Neural crest cell (in vitro differentiated cells): ENCODE data around the gene SH2D4B. TPM values are rescaled to one million over a fixed set of nuclear protein-coding genes. Genes with fewer than 3 reads are reported as not detected.

Experiments used
- DNase-seq: peaks from one replicate; pipeline ENCODE4 v3.0.0; 2021; ENCODE audit warnings: low read depth, mixed read lengths, low spot score
- H3K27ac Mint-ChIP-seq: one replicate; pipeline ENCODE4 v1.8.0; 2021; ENCODE audit warnings: mild to moderate bottlenecking, mixed read lengths; ENCODE audit not compliant: unreplicated experiment
- H3K27me3 Mint-ChIP-seq: 2 replicates; pipeline ENCODE4 v1.8.0; 2021; ENCODE audit warnings: low read depth, mild to moderate bottlenecking, mixed read lengths
- H3K36me3 Mint-ChIP-seq: 2 replicates; pipeline ENCODE4 v1.8.0; 2021; ENCODE audit warnings: low read depth, mild to moderate bottlenecking, mixed read lengths
- H3K4me1 Mint-ChIP-seq: 2 replicates; pipeline ENCODE4 v1.8.0; 2021; ENCODE audit warnings: mixed read lengths
- H3K4me3 Mint-ChIP-seq: one replicate; pipeline ENCODE4 v1.8.0; 2021; ENCODE audit warnings: mild to moderate bottlenecking, mixed read lengths
- H3K9me3 Mint-ChIP-seq: 2 replicates; pipeline ENCODE4 v1.8.0; 2021; ENCODE audit warnings: mixed read lengths
- CTCF ChIP-seq: fragments of 200-600 bp; sonication (generic); conservative IDR thresholded peaks from 2 replicates; pipeline ENCODE4 v1.5.0; 2021; ENCODE audit warnings: antibody characterized with exemption, mild to moderate bottlenecking
- total RNA-seq: library from RNA; stranded (reverse); gene quantifications from 2 replicates; pipeline ENCODE4 v1.2.1, GENCODE V29; 2021

Gene SH2D4B
- total RNA-seq, 1 donor from 2014 or later, result 0.09 TPM

GRCh38 chr10:80612261-80612660, 74.6 kb downstream of the SH2D4B start:
- Mint-ChIP-seq H3K4me3 (no peak overlapping the region), H3K4me1 (peaks cover 4% of the 10 kb centered on the region), H3K27me3 (peaks cover 2% of the 10 kb centered on the region), H3K36me3 (peaks cover 3% of the 10 kb centered on the region), H3K9me3 (no peaks in the 10 kb centered on the region), H3K27ac (no peak overlapping the region)
- TF ChIP-seq CTCF, result no peak
- no peak for DNase-seq

DNA sequence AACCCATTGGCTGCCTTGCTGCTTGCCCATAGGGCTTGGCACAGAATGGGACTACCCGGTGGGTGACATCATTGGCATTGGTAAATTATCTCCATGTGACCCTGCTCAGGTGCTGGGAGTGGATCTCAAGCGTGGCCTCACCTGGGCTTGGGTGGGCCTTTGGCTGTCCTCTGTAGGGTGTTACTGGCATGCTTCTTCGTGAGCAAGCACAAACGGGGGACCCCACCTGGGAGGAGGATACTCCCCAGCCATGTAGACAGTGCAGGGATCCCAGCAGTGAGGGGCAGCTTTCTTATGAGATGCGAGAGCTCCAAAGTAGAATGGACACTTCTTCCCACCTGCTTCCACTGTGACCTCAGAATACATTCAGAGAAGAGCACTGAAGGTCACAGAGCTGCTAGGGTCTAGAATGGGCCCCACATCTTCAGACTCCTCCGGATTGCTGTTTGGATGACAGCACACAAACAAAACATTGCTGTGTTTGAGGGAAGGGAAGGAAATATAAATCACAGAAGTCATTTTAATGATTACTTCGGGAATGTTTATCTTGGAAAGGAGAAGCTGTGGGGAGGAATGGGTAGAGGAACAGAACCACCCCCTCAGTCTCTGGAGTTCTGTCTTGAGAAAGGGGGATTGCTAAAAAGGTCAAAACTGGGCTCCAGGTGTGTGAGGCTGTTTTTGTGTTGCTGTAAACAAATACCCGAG, 75.9 kb downstream of the SH2D4B start:
- peak overlapping the region; percentile 75 for H3K27ac Mint-ChIP-seq

GRCh38 chr10:80614576-80615416, 77.1 kb downstream of the SH2D4B start:
- no peaks in the 10 kb centered on the region for H3K4me1 Mint-ChIP-seq
- no peak for TF ChIP-seq CTCF
- no peak overlapping the region for H3K27ac Mint-ChIP-seq
- peaks cover 3% of the 10 kb centered on the region for H3K36me3 Mint-ChIP-seq
- no peak overlapping the region for H3K4me3 Mint-ChIP-seq
- H3K27me3 Mint-ChIP-seq, result peaks cover 2% of the 10 kb centered on the region
- H3K9me3 Mint-ChIP-seq, result no peaks in the 10 kb centered on the region
- no peak for DNase-seq

More for the DNA sequence above, 75.9 kb downstream of the SH2D4B start:
- DNase-seq, result no peak
- Mint-ChIP-seq H3K27me3 (peaks cover 2% of the 10 kb centered on the region), H3K4me1 (peaks cover 2% of the 10 kb centered on the region), H3K36me3 (peaks cover 3% of the 10 kb centered on the region), H3K9me3 (no peaks in the 10 kb centered on the region), H3K4me3 (no peak overlapping the region)
- TF ChIP-seq CTCF, result no peak

DNA sequence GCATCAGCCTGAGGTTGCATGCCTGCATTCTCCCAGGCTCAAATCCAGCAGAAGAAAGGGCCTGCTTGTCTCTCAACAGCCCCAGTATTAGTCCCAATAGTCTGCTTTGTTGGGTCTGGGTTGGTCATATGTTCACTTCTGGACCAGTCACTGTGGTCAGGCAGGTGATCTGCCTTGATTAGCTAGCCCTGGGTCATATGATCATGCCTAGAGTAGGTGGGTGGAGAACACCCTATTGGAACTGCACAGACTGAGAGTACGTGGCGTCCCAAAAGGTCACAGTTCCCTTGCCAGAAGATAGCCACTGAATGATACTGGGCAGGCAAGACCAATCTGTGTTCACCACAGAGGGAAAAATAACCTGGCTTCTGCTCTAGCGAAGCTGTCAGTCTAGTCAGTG, 80.1 kb downstream of the SH2D4B start:
- no peak for DNase-seq
- H3K27me3 Mint-ChIP-seq, result peaks cover 2% of the 10 kb centered on the region
- no peaks in the 10 kb centered on the region for H3K9me3 Mint-ChIP-seq
- H3K4me3 Mint-ChIP-seq, result no peak overlapping the region
- H3K4me1 Mint-ChIP-seq, result no peaks in the 10 kb centered on the region
- no peak for TF ChIP-seq CTCF
- peaks cover 3% of the 10 kb centered on the region for H3K36me3 Mint-ChIP-seq
- H3K27ac Mint-ChIP-seq, result no peak overlapping the region

DNA sequence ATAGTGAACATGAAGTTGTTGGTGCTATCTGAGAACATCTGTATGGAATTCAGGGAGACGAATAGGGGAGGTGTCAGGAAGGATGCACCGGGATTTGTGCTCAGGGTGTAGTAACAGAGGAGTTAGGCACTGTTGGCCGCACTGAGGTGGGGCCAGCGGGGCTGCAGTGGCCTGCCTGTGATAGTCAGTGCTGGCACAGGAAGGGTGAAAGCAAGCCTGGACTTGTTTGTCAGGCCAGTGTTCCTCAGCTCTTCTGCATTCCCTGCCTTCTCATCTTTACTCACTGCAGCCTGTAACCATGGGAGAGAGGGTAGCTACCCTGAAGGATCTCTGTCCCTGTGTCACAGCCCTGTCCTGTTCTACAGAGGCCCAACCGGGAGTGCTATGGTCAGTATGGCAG, 81.3 kb downstream of the SH2D4B start:
- Mint-ChIP-seq H3K27ac (no peak overlapping the region), H3K9me3 (no peaks in the 10 kb centered on the region), H3K27me3 (peaks cover 2% of the 10 kb centered on the region), H3K36me3 (no peaks in the 10 kb centered on the region), H3K4me3 (no peak overlapping the region), H3K4me1 (no peaks in the 10 kb centered on the region)
- DNase-seq, result no peak
- TF ChIP-seq CTCF, result no peak
